Upper lobe of left lung (tissue), 4 donors: ENCODE data around the gene S100A6.

Experiments used
- POLR2A ChIP-seq, 4 donors: fragments of 450-650 bp; IDR thresholded peaks; one replicate each; pipeline ENCODE4 v1.5.1; 2016 to 2017; ENCODE audit warnings: antibody characterized with exemption in 4 of 4, mild to moderate bottlenecking in 2 of 4
- TF ChIP-seq, protein P1 (sequence below), 6 experiments: fragments of 450-650 bp in 4 of 6; fragments of 200-600 bp in 2 of 6; sonication (generic) in 2 of 6; IDR thresholded peaks; one replicate each; pipeline ENCODE4 v1.5.1; 2016 to 2019; ENCODE audit warnings: antibody characterized with exemption in 6 of 6

DNA sequence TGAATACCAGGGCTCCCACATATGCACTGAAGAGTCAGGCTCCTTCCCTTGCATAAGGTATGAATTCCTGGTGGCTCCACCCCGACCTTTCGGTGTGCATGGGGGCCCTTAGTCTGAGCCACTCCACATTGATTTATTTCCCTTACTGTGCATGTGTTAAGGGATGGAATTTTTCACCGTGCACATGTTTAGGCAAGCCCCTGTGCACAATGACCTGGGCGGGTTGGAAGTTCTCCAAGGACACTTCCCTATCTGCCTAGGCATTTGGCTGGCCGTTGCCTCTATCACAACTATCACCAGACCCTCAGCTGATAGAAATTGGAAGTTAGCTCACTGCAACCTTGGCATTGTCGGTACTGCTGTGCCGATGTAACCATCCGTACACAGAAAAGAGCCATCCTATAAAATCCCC lies 9.7 kb downstream of the S100A6 start:
- TF ChIP-seq, protein P1, sequence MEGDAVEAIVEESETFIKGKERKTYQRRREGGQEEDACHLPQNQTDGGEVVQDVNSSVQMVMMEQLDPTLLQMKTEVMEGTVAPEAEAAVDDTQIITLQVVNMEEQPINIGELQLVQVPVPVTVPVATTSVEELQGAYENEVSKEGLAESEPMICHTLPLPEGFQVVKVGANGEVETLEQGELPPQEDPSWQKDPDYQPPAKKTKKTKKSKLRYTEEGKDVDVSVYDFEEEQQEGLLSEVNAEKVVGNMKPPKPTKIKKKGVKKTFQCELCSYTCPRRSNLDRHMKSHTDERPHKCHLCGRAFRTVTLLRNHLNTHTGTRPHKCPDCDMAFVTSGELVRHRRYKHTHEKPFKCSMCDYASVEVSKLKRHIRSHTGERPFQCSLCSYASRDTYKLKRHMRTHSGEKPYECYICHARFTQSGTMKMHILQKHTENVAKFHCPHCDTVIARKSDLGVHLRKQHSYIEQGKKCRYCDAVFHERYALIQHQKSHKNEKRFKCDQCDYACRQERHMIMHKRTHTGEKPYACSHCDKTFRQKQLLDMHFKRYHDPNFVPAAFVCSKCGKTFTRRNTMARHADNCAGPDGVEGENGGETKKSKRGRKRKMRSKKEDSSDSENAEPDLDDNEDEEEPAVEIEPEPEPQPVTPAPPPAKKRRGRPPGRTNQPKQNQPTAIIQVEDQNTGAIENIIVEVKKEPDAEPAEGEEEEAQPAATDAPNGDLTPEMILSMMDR (IDR thresholded peaks at IDR 0.05): no peak
- no peak for TF ChIP-seq POLR2A (IDR thresholded peaks at IDR 0.05)
